Caki2 (cell line): Measurements from ENCODE around the gene ELOA2. TPM values are rescaled to one million over a fixed set of nuclear protein-coding genes. Genes with fewer than 3 reads are reported as not detected.
"Not testable (repeated sequence)": the region's sequence is repeated elsewhere in the genome, so short reads cannot be mapped to it uniquely, and the experiment has no call there.

Experiments used
- DNase-seq: peaks from one replicate; pipeline ENCODE4 v3.0.0-alpha.2; 2015; ENCODE audit warnings: low read depth
- in situ Hi-C: cut with HindIII; loops from 2 replicates; pipeline ENCODE4 v1.10.0; 2016; ENCODE audit warnings: low sequenced_read_pairs, low pct_unique_long_range_greater_than_20kb, mixed read lengths
- total RNA-seq: library from RNA; depleted of rRNA; stranded (reverse); fragments of >200 nt; shearing (Covaris generic); gene quantifications from 2 replicates; pipeline ENCODE4 v1.2.3, GENCODE V29; 2014; ENCODE audit warnings: low replicate concordance; rRNA removed

The ELOA2 gene
- total RNA-seq: not detected in 2 replicates

GRCh38 chr18:47035156-47035671 is at the start of gene ELOA2:
Gene ELOA2 (minus strand): TSS chr18:47035621. CDS start chr18:47035264, 357 bp downstream.
- no peak for DNase-seq
- in situ Hi-C loops: no loop called here

GRCh38 chr18:47081578-47081977 is 46.2 kb upstream of the ELOA2 start:
- in situ Hi-C loops: no loop called here
- DNase-seq: no peak

- DNase-seq: no peak
- in situ Hi-C loops: no loop called here
These were observed 45.5 kb upstream of the ELOA2 start for GRCh38 chr18:47080872-47081271.

GRCh38 chr18:47077111-47077510 is 41.7 kb upstream of the ELOA2 start:
- in situ Hi-C loops: no loop called here
- DNase-seq: no peak

- in situ Hi-C loops: no loop called here
These were observed 39.9 kb upstream of the ELOA2 start for GRCh38 chr18:47075098-47075883.

GRCh38 chr18:47067648-47068047 is 32.2 kb upstream of the ELOA2 start:
- in situ Hi-C loops: no loop called here
- DNase-seq: no peak

More at GRCh38 chr18:47075098-47075883, 39.9 kb upstream of the ELOA2 start:
- DNase-seq: no peak

- no peak for DNase-seq
- in situ Hi-C loops: no loop called here
These were observed 27.7 kb upstream of the ELOA2 start for GRCh38 chr18:47063096-47063495.

- no peak for DNase-seq
- in situ Hi-C loops: no loop called here
These were observed 27.1 kb upstream of the ELOA2 start for GRCh38 chr18:47062471-47062870.

- DNase-seq: no peak
- in situ Hi-C loops: no loop called here
These were observed 18.9 kb upstream of the ELOA2 start for GRCh38 chr18:47054369-47054768.

GRCh38 chr18:47050468-47050867 is 15.0 kb upstream of the ELOA2 start:
- in situ Hi-C loops: no loop called here
- DNase-seq: no peak

- in situ Hi-C loops: no loop called here
- DNase-seq: no peak
These were observed 5.6 kb upstream of the ELOA2 start for GRCh38 chr18:47040982-47041381.

GRCh38 chr18:47036927-47037578 is 1.6 kb upstream of the ELOA2 start:
- in situ Hi-C loops: no loop called here
- DNase-seq: no peak

GRCh38 chr18:47036298-47036874 is 965 bp upstream of the ELOA2 start:
- in situ Hi-C loops: no loop called here
- DNase-seq: no peak

- DNase-seq, in situ Hi-C loops: not testable (repeated sequence)
These were observed 830 bp downstream of the ELOA2 start for GRCh38 chr18:47034591-47034990.

- no peak for DNase-seq
- in situ Hi-C loops: no loop called here
These were observed 2.5 kb downstream of the ELOA2 start for GRCh38 chr18:47032945-47033344.

GRCh38 chr18:47030887-47031286 is 4.5 kb downstream of the ELOA2 start:
- in situ Hi-C loops, DNase-seq: not testable (repeated sequence)

- in situ Hi-C loops, DNase-seq: not testable (repeated sequence)
These were observed 5.6 kb downstream of the ELOA2 start for GRCh38 chr18:47029684-47030353.

GRCh38 chr18:47028738-47029137 is 6.7 kb downstream of the ELOA2 start:
- DNase-seq, in situ Hi-C loops: not testable (repeated sequence)
